Colonic mucosa (tissue), 4 donors: ENCODE measurements around the gene STK32A. TPM values are rescaled to one million over a fixed set of nuclear protein-coding genes. Genes with fewer than 3 reads are reported as not detected.

Experiments used
- DNase-seq: peaks from one replicate; pipeline ENCODE4 v3.0.0-alpha.2; 2020
- H3K27ac ChIP-seq: fragments of 200-600 bp; one replicate; pipeline ENCODE4 v1.8.0; 2021
- H3K27me3 ChIP-seq: fragments of 200-600 bp; one replicate; pipeline ENCODE4 v1.8.0; 2021
- H3K36me3 ChIP-seq: fragments of 200-600 bp; one replicate; pipeline ENCODE4 v1.8.0; 2021
- H3K4me1 ChIP-seq: fragments of 200-600 bp; one replicate; pipeline ENCODE4 v1.8.0; 2021; ENCODE audit warnings: mild to moderate bottlenecking
- H3K4me3 ChIP-seq: fragments of 200-600 bp; one replicate; pipeline ENCODE4 v1.8.0; 2021
- H3K9ac ChIP-seq, 2 donors: one replicate each; pipeline ENCODE4 v1.7.0; 2013; ENCODE audit warnings: control low read depth in 2 of 2, low read depth in 2 of 2, low read length in 2 of 2
- H3K9me3 ChIP-seq: fragments of 200-600 bp; one replicate; pipeline ENCODE4 v1.8.0; 2021
- intact Hi-C: fragments of 100-400 bp; cut with DNase I; formaldehyde crosslinking; loops from one replicate; pipeline ENCODE4 v1.14.1; 2022
- total RNA-seq, 2 donors: library from RNA; stranded (reverse); fragmentation: NEBNext Ultra II Directional in 1 of 2; extraction: Animal tissue kit (Norgen Biotek cat#: 25700) in 1 of 2; gene quantifications; one replicate each; pipeline ENCODE4 v1.2.1, GENCODE V29; 2021
- TF ChIP-seq, protein P1 (sequence below): fragments of 200-600 bp; IDR thresholded peaks from one replicate; pipeline ENCODE4 v1.8.0; 2022; ENCODE audit warnings: antibody characterized with exemption, mild to moderate bottlenecking
- donor health status: healthy.
- donor health status: DM: no; HTN: no; CAD: no.
- donor health status: DM: no; HTN: no; CAD: no.

STK32A gene
- total RNA-seq, 2 donors from 2014 or later, result 0.10 to 0.77 TPM

DNA sequence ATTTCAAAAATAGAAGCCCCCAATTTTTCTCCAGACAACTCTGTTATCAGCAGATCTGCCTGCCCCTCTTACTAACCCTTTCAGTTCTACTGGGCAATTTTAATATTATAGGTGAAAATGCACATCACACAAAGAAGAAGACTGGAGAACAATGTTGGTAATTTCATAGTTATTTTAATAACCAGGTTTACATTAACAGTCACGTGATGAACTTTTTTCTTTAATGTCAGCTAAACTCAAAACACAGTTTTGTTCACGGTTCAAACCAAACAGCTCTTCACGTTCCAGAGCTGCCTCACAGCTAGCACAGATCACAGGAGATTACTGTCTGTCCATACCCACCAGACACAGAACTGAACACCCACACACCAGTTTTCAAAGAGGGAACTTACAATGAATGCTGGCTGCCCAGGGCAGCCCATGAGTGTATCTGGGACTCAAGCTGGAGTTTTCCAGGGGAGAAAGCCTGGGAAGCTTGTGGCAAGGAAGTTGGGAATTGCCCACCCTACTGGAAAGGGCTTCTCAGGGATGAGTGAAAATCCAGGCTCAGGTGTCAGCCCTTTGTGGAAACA lies 155.9 kb downstream of the STK32A start:
- Histone ChIP-seq H3K27ac (no peak overlapping the region), H3K9ac (no peak overlapping the region), H3K4me1 (no peaks in the 10 kb centered on the region), H3K4me3 (no peak overlapping the region), H3K9me3 (no peaks in the 10 kb centered on the region), H3K27me3 (no peaks in the 10 kb centered on the region), H3K36me3 (no peaks in the 10 kb centered on the region)
- TF ChIP-seq, protein P1, sequence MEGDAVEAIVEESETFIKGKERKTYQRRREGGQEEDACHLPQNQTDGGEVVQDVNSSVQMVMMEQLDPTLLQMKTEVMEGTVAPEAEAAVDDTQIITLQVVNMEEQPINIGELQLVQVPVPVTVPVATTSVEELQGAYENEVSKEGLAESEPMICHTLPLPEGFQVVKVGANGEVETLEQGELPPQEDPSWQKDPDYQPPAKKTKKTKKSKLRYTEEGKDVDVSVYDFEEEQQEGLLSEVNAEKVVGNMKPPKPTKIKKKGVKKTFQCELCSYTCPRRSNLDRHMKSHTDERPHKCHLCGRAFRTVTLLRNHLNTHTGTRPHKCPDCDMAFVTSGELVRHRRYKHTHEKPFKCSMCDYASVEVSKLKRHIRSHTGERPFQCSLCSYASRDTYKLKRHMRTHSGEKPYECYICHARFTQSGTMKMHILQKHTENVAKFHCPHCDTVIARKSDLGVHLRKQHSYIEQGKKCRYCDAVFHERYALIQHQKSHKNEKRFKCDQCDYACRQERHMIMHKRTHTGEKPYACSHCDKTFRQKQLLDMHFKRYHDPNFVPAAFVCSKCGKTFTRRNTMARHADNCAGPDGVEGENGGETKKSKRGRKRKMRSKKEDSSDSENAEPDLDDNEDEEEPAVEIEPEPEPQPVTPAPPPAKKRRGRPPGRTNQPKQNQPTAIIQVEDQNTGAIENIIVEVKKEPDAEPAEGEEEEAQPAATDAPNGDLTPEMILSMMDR, result no peak
- no peak for DNase-seq
- intact Hi-C loops, result loop anchor here (5.0 kb wide), 1 partner anchor 187 kb away; no protein-coding TSS in a partner anchor

DNA sequence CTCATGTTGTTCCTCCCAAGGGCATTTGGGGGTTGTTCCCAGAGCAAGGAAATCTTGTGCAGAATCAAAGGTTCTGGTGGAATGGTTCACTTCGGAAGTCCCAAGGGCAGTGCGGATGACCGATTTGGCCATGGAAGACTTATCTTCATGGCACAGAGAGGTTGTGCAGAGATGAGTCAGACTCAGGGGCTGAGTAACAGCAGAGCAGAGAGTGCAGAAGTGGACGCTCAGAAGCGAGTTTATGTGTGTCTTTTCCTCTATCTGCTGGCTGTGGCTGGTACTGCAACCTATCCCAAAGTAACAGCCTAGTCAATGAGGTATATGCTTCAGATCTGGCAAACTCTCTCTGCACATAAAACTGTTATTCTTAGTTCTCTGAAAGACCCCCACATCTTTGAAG lies 157.0 kb downstream of the STK32A start:
- no peaks in the 10 kb centered on the region for H3K9me3 ChIP-seq
- no peaks in the 10 kb centered on the region for H3K36me3 ChIP-seq
- intact Hi-C loops, result loop anchor here (5.0 kb wide), 1 partner anchor 186 kb away; no protein-coding TSS in a partner anchor
- TF ChIP-seq, protein P1, result peak; percentile 40
- H3K4me1 ChIP-seq, result no peaks in the 10 kb centered on the region
- no peaks in the 10 kb centered on the region for H3K27me3 ChIP-seq
- no peak overlapping the region for H3K4me3 ChIP-seq
- H3K9ac ChIP-seq, result no peak overlapping the region
- DNase-seq, result peak; percentile 22
- no peak overlapping the region for H3K27ac ChIP-seq

DNA sequence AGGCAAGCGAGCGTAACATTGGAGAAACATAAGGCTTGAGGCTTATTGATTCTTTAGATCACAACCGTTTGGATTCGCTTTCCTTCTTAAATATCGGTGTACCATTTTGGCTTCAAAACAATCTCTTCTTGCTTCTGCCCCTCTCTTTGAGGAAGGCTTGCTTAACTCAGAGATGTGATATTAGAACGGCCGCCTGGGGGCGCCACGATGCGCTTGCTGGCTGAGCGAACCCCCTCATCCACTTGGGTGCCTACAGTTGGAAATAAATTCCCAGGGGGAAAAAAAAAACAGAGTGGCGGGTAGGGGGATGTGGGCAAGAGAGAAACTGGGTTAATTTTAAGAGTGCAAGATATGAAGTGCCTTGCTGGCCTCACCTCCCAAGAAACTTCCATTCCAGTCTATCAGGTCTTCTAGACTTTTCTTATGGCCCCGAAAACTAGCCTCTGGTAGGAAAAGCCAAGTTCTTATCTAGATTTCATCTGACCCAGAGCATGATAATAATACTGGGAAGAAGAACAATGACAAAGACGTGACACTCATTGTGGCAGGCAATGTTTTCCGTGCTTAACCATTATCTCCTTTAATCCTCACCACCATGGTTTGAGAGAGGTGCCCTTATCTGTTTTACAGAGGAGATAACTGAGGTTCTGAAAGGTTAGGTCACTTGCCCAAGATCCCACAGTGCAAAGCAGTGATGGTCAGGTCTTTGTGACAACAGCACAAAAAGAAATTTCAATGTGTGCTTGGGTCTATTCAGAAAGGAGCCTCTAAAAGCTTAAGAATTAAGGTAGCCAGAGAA lies 159.2 kb downstream of the STK32A start:
- H3K27ac ChIP-seq, result no peak overlapping the region
- no peaks in the 10 kb centered on the region for H3K36me3 ChIP-seq
- TF ChIP-seq, protein P1, result no peak
- no peak overlapping the region for H3K9ac ChIP-seq
- no peaks in the 10 kb centered on the region for H3K9me3 ChIP-seq
- no peak for DNase-seq
- intact Hi-C loops, result loop anchor here (5.0 kb wide), 1 partner anchor 183 kb away; no protein-coding TSS in a partner anchor
- no peaks in the 10 kb centered on the region for H3K4me1 ChIP-seq
- H3K27me3 ChIP-seq, result no peaks in the 10 kb centered on the region
- no peak overlapping the region for H3K4me3 ChIP-seq

DNA sequence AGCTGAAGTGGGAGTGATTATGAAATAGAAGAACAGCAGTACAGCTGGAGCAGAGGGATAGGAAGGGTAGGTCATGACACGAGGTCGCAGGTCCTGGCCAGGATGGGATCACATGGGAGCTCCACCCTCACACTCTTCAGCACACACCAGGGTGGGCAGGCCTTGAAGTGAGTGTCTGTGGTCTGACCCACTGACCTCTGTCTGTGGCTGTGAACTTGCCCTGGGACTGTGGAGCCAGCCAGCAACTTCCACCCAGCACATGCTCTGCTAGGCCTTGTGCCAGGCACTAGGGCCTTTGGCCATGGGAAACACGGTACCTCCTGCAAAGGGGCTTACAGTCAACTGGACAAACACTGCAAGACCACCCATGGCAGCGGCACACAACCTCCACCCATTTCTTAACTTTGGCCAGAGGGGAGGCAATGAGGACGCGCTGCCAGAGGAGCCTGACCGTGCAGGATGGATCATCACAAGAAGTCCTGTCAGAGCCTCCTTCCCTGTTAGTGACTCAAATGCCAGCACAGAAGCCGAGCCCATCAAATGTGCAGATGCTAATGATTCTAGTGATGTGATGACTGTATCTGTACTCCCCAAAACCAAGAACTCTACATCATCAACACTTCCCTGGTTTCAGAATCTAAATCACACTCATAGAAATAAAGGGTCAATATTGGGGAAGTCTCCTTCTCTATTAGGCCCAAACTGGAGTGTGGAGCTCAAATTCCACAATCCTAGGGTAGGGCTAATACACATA lies 161.4 kb downstream of the STK32A start:
- Histone ChIP-seq H3K36me3 (no peaks in the 10 kb centered on the region), H3K27ac (no peak overlapping the region), H3K9ac (no peak overlapping the region)

DNA sequence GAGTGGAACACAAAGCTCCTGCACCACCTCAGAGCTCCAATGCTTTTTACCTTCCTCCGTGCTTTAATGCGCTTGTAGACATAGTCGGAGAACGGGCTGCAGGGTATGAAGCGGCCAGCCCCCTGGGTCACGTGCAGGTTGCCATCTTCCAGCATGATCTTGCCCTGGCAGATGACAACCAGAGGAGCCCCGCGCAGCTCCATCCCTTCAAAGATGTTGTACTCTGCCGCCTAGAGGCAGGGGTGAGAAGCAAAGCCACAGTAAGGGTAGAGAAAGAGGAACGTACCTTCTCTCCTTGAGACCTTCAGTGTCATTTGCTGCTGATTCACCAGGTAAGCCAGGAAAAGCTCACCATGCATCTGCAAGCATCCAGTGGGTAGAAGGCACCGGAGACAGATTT lies 162.8 kb downstream of the STK32A start:
- no peaks in the 10 kb centered on the region for H3K27me3 ChIP-seq
- no peak overlapping the region for H3K27ac ChIP-seq
- intact Hi-C loops, result no loop called here
- no peak overlapping the region for H3K4me3 ChIP-seq
- H3K36me3 ChIP-seq, result no peaks in the 10 kb centered on the region
- H3K4me1 ChIP-seq, result no peaks in the 10 kb centered on the region
- no peak overlapping the region for H3K9ac ChIP-seq
- DNase-seq, result no peak
- no peaks in the 10 kb centered on the region for H3K9me3 ChIP-seq
- TF ChIP-seq, protein P1, result no peak

More for the DNA sequence above, 161.4 kb downstream of the STK32A start:
- no peak for DNase-seq
- Histone ChIP-seq H3K27me3 (no peaks in the 10 kb centered on the region), H3K4me3 (no peak overlapping the region), H3K9me3 (no peaks in the 10 kb centered on the region), H3K4me1 (no peaks in the 10 kb centered on the region)
- intact Hi-C loops, result no loop called here
- TF ChIP-seq, protein P1, result no peak
